ENCODE data around the gene GOLGA7B.

Gene GOLGA7B

GRCh38 chr10:97892506-97892905, 42.9 kb downstream of the GOLGA7B start:
- Mint-ChIP-seq H3K4me3 (no peak overlapping the region), H3K4me1 (peaks cover 28% of the 10 kb centered on the region)
- no peak for ATAC-seq

GRCh38 chr10:97892939-97893338, 43.3 kb downstream of the GOLGA7B start:
- DNase-seq (no peak), ATAC-seq (no peak)
- H3K27me3 Mint-ChIP-seq = no peaks in the 10 kb centered on the region
- H3K9me3 Mint-ChIP-seq = no peaks in the 10 kb centered on the region
- no peak overlapping the region for H3K27ac Mint-ChIP-seq
- H3K4me3 Mint-ChIP-seq = no peak overlapping the region
- H3K4me1 Mint-ChIP-seq = peaks cover 26% of the 10 kb centered on the region

More at GRCh38 chr10:97892506-97892905, 42.9 kb downstream of the GOLGA7B start:
- Mint-ChIP-seq H3K9me3 (no peaks in the 10 kb centered on the region), H3K27ac (no peak overlapping the region), H3K27me3 (no peaks in the 10 kb centered on the region)
- DNase-seq = no peak

GRCh38 chr10:97894092-97894491, 44.4 kb downstream of the GOLGA7B start:
- no peaks in the 10 kb centered on the region for H3K9me3 Mint-ChIP-seq

GRCh38 chr10:97895084-97895483, 45.4 kb downstream of the GOLGA7B start:
- ATAC-seq (no peak), DNase-seq (no peak)
- H3K9me3 Mint-ChIP-seq = no peaks in the 10 kb centered on the region
- no peak overlapping the region for H3K4me3 Mint-ChIP-seq
- H3K27ac Mint-ChIP-seq = peak overlapping the region in 1 of 2 donors; percentile 34
- H3K4me1 Mint-ChIP-seq = peaks cover 5% of the 10 kb centered on the region
- H3K27me3 Mint-ChIP-seq = no peaks in the 10 kb centered on the region

More at GRCh38 chr10:97894092-97894491, 44.4 kb downstream of the GOLGA7B start:
- no peak for ATAC-seq
- H3K27ac Mint-ChIP-seq = no peak overlapping the region
- H3K4me3 Mint-ChIP-seq = no peak overlapping the region
- peaks cover 15% of the 10 kb centered on the region for H3K4me1 Mint-ChIP-seq
- DNase-seq = no peak
- no peaks in the 10 kb centered on the region for H3K27me3 Mint-ChIP-seq

- no peak for DNase-seq
- no peaks in the 10 kb centered on the region for H3K9me3 Mint-ChIP-seq
- no peaks in the 10 kb centered on the region for H3K27me3 Mint-ChIP-seq
- H3K4me1 Mint-ChIP-seq = no peaks in the 10 kb centered on the region
- ATAC-seq = no peak
- no peak overlapping the region for H3K27ac Mint-ChIP-seq
- H3K4me3 Mint-ChIP-seq = no peak overlapping the region
Observed at GRCh38 chr10:97895915-97896314, 46.3 kb downstream of the GOLGA7B start.

GRCh38 chr10:97896756-97897358, 47.2 kb downstream of the GOLGA7B start:
- Mint-ChIP-seq H3K27ac (no peak overlapping the region), H3K4me1 (no peaks in the 10 kb centered on the region), H3K9me3 (no peaks in the 10 kb centered on the region), H3K4me3 (no peak overlapping the region), H3K27me3 (no peaks in the 10 kb centered on the region)
- no peak for DNase-seq
- no peak for ATAC-seq

GRCh38 chr10:97898429-97898828, 48.8 kb downstream of the GOLGA7B start:
- H3K27ac Mint-ChIP-seq = no peak overlapping the region
- H3K9me3 Mint-ChIP-seq = no peaks in the 10 kb centered on the region
- no peaks in the 10 kb centered on the region for H3K4me1 Mint-ChIP-seq
- H3K4me3 Mint-ChIP-seq = no peak overlapping the region
- H3K27me3 Mint-ChIP-seq = no peaks in the 10 kb centered on the region
- no peak for DNase-seq
- ATAC-seq = no peak

GRCh38 chr10:97901381-97901780, 51.7 kb downstream of the GOLGA7B start:
- DNase-seq (no peak), ATAC-seq (no peak)
- H3K27ac Mint-ChIP-seq = no peak overlapping the region
- H3K4me3 Mint-ChIP-seq = no peak overlapping the region
- peaks cover 20% of the 10 kb centered on the region for H3K27me3 Mint-ChIP-seq
- H3K4me1 Mint-ChIP-seq = peaks cover 8% of the 10 kb centered on the region
- H3K9me3 Mint-ChIP-seq = no peaks in the 10 kb centered on the region

- Mint-ChIP-seq H3K9me3 (no peaks in the 10 kb centered on the region), H3K4me3 (no peak overlapping the region), H3K27ac (no peak overlapping the region), H3K27me3 (peaks cover 29% of the 10 kb centered on the region), H3K4me1 (peaks cover 8% of the 10 kb centered on the region)
- ATAC-seq = no peak
- no peak for DNase-seq
Observed at GRCh38 chr10:97903128-97904017, 53.7 kb downstream of the GOLGA7B start.

GRCh38 chr10:97904018-97904381, 54.4 kb downstream of the GOLGA7B start:
- no peak overlapping the region for H3K4me3 Mint-ChIP-seq
- ATAC-seq (no peak), DNase-seq (no peak)
- H3K27ac Mint-ChIP-seq = no peak overlapping the region
- peaks cover 29% of the 10 kb centered on the region for H3K27me3 Mint-ChIP-seq
- H3K4me1 Mint-ChIP-seq = peaks cover 8% of the 10 kb centered on the region
- no peaks in the 10 kb centered on the region for H3K9me3 Mint-ChIP-seq

GRCh38 chr10:97904576-97904975, 54.9 kb downstream of the GOLGA7B start:
- no peak overlapping the region for H3K4me3 Mint-ChIP-seq
- ATAC-seq (no peak), DNase-seq (no peak)
- peaks cover 8% of the 10 kb centered on the region for H3K4me1 Mint-ChIP-seq
- H3K27ac Mint-ChIP-seq = peak overlapping the region in 1 of 2 donors; percentile 92
- no peaks in the 10 kb centered on the region for H3K9me3 Mint-ChIP-seq
- peaks cover 29% of the 10 kb centered on the region for H3K27me3 Mint-ChIP-seq

GRCh38 chr10:97905276-97905675, 55.6 kb downstream of the GOLGA7B start:
- Mint-ChIP-seq H3K27me3 (peaks cover 29% of the 10 kb centered on the region), H3K4me3 (no peak overlapping the region), H3K9me3 (no peaks in the 10 kb centered on the region), H3K27ac (peak overlapping the region in 1 of 2 donors; percentile 45), H3K4me1 (peaks cover 8% of the 10 kb centered on the region)
- ATAC-seq = no peak
- no peak for DNase-seq

- Mint-ChIP-seq H3K4me3 (no peak overlapping the region), H3K9me3 (no peaks in the 10 kb centered on the region), H3K27ac (no peak overlapping the region), H3K27me3 (peaks cover 29% of the 10 kb centered on the region), H3K4me1 (peaks cover 8% of the 10 kb centered on the region)
- ATAC-seq (no peak), DNase-seq (no peak)
Observed at GRCh38 chr10:97907211-97907610, 57.6 kb downstream of the GOLGA7B start.

- DNase-seq (no peak), ATAC-seq (no peak)
- Mint-ChIP-seq H3K27me3 (peaks cover 29% of the 10 kb centered on the region), H3K27ac (no peak overlapping the region), H3K4me1 (peaks cover 8% of the 10 kb centered on the region), H3K9me3 (no peaks in the 10 kb centered on the region), H3K4me3 (no peak overlapping the region)
Observed at GRCh38 chr10:97907830-97908229, 58.2 kb downstream of the GOLGA7B start.

GRCh38 chr10:97910661-97911060, 61.0 kb downstream of the GOLGA7B start:
- ATAC-seq = no peak
- peaks cover 23% of the 10 kb centered on the region for H3K27me3 Mint-ChIP-seq

GRCh38 chr10:97911217-97911616, 61.6 kb downstream of the GOLGA7B start:
- peaks cover 23% of the 10 kb centered on the region for H3K27me3 Mint-ChIP-seq
- H3K4me3 Mint-ChIP-seq = no peak overlapping the region
- H3K4me1 Mint-ChIP-seq = peaks cover 8% of the 10 kb centered on the region
- no peak overlapping the region for H3K27ac Mint-ChIP-seq
- DNase-seq (no peak), ATAC-seq (no peak)
- no peaks in the 10 kb centered on the region for H3K9me3 Mint-ChIP-seq

More at GRCh38 chr10:97910661-97911060, 61.0 kb downstream of the GOLGA7B start:
- no peak overlapping the region for H3K4me3 Mint-ChIP-seq
- no peak for DNase-seq
- no peaks in the 10 kb centered on the region for H3K9me3 Mint-ChIP-seq
- H3K27ac Mint-ChIP-seq = no peak overlapping the region
- peaks cover 9% of the 10 kb centered on the region for H3K4me1 Mint-ChIP-seq
